D721Med (cell line): Measurements from ENCODE around the gene OXLD1.

Experiments used
- DNase-seq: peaks from one replicate; pipeline ENCODE4 v3.0.0; 2011; ENCODE audit warnings: low spot score; ENCODE audit not compliant: insufficient read length
- FAIRE-seq: peaks from 2 replicates; lab custom pipeline; 2011; peaks lifted over from hg19 to GRCh38; lab: Jason Lieb, UNC
- CTCF ChIP-seq: IDR thresholded peaks from 2 replicates; pipeline ENCODE4 v1.5.1; 2012; ENCODE audit warnings: mild to moderate bottlenecking, control low read depth; ENCODE audit not compliant: insufficient read depth; ENCODE audit errors: missing control alignments

The OXLD1 gene

GRCh38 chr17:81686614-81687013, 20.2 kb upstream of the OXLD1 start:
- FAIRE-seq (no peak), DNase-seq (no peak)
- no peak for TF ChIP-seq CTCF

- DNase-seq (no peak), FAIRE-seq (no peak)
- TF ChIP-seq CTCF: no peak
Measured at GRCh38 chr17:81685108-81685507, 18.7 kb upstream of the OXLD1 start.

- FAIRE-seq (no peak), DNase-seq (no peak)
- TF ChIP-seq CTCF: no peak
Measured at GRCh38 chr17:81684442-81684911, 18.1 kb upstream of the OXLD1 start.

- FAIRE-seq: no peak
- peak; percentile 100 for DNase-seq
- no peak for TF ChIP-seq CTCF
Measured at GRCh38 chr17:81683584-81684441, 17.4 kb upstream of the OXLD1 start, which contains the start of the genes ARL16 and HGS. Gene ARL16, minus strand, starts transcription at chr17:81683797. Its CDS starts 44 bp downstream, at chr17:81683753. Gene HGS, plus strand, starts transcription at chr17:81684011. Its CDS starts 56 bp downstream, at chr17:81684067.

- FAIRE-seq: no peak
- no peak for DNase-seq
- no peak for TF ChIP-seq CTCF
Measured at GRCh38 chr17:81683208-81683583, 16.8 kb upstream of the OXLD1 start.

GRCh38 chr17:81682565-81683207, 16.3 kb upstream of the OXLD1 start:
- FAIRE-seq (no peak), DNase-seq (no peak)
- no peak for TF ChIP-seq CTCF
